ENCODE measurements around the gene CYBC1.

Gene CYBC1

DNA sequence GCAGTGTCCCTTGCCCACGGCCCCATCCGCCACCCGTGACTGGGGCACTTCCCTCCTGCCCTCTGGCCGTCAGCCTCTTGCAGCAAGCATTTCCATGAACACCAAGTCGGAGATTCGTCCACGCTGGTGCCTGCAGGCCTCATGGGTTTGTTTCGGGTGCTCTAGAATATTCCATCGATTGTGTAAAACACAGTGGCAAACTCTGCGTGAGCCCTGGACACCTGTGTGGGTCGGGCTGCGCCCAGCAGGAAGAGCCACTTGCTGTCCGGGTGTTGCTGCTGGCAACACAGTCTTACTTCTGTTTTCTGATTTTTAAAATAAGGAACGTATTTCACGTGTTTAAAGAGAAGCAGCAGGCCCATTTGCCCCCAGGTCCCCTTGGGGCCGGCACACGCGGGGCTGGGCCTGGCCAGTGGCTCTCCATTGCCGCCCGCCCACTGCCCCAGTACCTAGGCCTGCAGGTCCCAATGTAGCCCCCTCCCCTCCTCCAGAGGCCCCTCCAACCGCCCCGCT lies 10.0 kb downstream of the CYBC1 start:
- DNase-seq (ENCODE audit: low spot score): peak; percentile 63
- TF ChIP-seq, protein P1, sequence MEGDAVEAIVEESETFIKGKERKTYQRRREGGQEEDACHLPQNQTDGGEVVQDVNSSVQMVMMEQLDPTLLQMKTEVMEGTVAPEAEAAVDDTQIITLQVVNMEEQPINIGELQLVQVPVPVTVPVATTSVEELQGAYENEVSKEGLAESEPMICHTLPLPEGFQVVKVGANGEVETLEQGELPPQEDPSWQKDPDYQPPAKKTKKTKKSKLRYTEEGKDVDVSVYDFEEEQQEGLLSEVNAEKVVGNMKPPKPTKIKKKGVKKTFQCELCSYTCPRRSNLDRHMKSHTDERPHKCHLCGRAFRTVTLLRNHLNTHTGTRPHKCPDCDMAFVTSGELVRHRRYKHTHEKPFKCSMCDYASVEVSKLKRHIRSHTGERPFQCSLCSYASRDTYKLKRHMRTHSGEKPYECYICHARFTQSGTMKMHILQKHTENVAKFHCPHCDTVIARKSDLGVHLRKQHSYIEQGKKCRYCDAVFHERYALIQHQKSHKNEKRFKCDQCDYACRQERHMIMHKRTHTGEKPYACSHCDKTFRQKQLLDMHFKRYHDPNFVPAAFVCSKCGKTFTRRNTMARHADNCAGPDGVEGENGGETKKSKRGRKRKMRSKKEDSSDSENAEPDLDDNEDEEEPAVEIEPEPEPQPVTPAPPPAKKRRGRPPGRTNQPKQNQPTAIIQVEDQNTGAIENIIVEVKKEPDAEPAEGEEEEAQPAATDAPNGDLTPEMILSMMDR (IDR thresholded peaks at IDR 0.05; ENCODE audit: extremely low read depth, missing control alignments): no peak

GRCh38 chr17:82439829-82440365 lies 10.7 kb downstream of the CYBC1 start:
- TF ChIP-seq, protein P1 (IDR thresholded peaks at IDR 0.05; ENCODE audit: extremely low read depth, missing control alignments): no peak
- DNase-seq (ENCODE audit: low spot score): peak; percentile 36

DNA sequence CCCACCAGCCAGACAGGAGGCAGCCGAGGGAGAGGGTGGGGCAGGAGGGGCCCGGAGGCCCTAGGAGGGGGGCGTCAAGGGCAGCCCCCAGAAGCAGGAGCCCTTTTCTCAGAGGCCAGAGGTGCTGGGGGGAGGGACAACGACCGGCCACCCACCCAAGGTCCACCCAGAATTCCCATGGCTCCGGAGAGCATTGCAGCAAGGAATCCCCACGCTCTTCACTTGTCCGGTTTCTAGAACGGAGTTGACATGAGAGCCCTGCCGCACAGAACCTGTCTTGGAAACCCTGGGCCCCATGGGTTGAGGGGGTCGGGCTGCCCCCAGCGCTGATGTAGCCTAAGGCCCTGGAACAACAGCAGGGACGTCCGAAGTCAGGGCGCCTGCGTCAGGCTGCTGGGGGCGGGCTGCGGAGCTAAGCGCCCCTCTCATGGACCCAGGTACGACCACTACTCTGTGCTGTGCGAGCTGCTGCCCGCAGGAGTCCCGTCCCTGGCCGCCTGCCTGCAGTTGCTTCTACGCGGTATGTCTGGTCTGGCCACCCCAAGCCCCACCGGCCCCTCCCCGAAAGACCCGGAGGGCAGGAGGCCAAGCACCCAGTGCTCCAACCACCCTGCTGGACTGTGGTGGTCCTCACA lies 11.2 kb downstream of the CYBC1 start:
- TF ChIP-seq, protein P1 (IDR thresholded peaks at IDR 0.05; ENCODE audit: extremely low read depth, missing control alignments): no peak
- DNase-seq (ENCODE audit: low spot score): peak; percentile 40

GRCh38 chr17:82438401-82439193 lies 12.0 kb downstream of the CYBC1 start:
- DNase-seq (ENCODE audit: low spot score): no peak
- TF ChIP-seq, protein P1 (IDR thresholded peaks at IDR 0.05; ENCODE audit: extremely low read depth, missing control alignments): no peak

- TF ChIP-seq, protein P1 (IDR thresholded peaks at IDR 0.05; ENCODE audit: extremely low read depth, missing control alignments): no peak
- no peak for DNase-seq (ENCODE audit: low spot score)
These were observed 13.3 kb downstream of the CYBC1 start for GRCh38 chr17:82437325-82437668.

- DNase-seq (ENCODE audit: low spot score): peak; percentile 26
These were observed 13.8 kb downstream of the CYBC1 start for GRCh38 chr17:82436601-82437324.

More at GRCh38 chr17:82436601-82437324, 13.8 kb downstream of the CYBC1 start:
- TF ChIP-seq, protein P1 (IDR thresholded peaks at IDR 0.05; ENCODE audit: extremely low read depth, missing control alignments): no peak
